GM21526 (cell line): ENCODE results near the gene PAQR9.
"Not testable (repeated sequence)": the region's sequence is repeated elsewhere in the genome, so short reads cannot be mapped to it uniquely, and the experiment has no call there.

ENCODE experiments used
- ATAC-seq: cut with Tn5 transposase; IDR thresholded peaks from one replicate; pipeline ENCODE4 v1.9.1; 2021; ENCODE audit warnings: moderate library complexity; ENCODE audit not compliant: unreplicated experiment, low FRiP score

The PAQR9 gene, protein sequence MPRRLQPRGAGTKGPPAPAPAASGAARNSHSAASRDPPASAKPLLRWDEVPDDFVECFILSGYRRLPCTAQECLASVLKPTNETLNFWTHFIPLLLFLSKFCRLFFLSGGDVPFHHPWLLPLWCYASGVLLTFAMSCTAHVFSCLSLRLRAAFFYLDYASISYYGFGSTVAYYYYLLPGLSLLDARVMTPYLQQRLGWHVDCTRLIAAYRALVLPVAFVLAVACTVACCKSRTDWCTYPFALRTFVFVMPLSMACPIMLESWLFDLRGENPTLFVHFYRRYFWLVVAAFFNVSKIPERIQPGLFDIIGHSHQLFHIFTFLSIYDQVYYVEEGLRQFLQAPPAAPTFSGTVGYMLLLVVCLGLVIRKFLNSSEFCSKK

DNA sequence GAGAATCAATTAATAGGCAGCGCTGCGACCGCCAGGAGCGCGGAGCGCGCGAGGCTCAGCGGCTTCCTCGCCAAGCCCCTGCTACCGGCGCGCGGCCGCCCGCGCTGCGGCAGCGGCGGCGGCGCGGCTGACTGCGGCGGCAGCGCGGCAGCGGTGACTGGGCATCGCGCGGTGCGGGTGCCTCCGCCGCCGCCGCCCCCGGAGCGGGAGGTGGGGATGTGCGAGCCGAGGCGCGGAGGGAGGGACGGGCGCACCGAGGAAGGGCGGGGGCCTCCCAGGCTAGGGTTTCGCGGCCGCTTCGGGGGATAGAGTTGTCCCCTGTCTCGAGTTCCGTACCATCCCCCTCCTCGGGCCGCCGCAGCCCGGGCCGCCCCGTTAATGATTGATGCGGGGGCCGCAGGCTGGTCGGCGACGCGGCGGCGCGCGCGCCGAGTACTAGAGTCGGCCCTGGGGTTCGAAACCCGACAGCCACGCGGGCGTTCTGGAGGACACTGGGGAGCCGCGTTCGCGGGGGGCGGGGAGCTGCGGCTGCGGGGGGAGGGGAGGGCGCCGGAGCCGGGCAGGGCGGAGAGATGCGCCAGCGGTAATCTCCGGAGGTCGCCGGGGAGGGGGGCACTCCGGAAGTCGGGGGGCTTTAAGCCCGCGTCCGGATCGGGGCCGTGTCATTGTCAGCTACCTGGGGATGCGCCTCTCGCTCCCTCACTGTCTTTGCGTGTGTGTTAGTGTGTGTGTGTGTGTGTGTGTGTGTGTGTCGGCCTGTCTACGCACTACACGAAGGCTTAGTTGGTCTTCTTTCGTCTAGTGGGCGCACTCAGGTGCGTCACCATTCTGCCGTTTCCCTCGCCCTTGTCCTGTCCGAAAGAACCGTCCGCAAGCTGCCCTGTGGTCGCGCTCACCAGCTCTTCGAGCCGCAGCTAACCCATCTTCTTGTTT, at the start of gene PAQR9:
Gene PAQR9, minus strand, starts transcription at position 159 of the 933 bp plus-strand sequence. CDS start 338 bp downstream, outside the sequence.
- no peak for ATAC-seq

DNA sequence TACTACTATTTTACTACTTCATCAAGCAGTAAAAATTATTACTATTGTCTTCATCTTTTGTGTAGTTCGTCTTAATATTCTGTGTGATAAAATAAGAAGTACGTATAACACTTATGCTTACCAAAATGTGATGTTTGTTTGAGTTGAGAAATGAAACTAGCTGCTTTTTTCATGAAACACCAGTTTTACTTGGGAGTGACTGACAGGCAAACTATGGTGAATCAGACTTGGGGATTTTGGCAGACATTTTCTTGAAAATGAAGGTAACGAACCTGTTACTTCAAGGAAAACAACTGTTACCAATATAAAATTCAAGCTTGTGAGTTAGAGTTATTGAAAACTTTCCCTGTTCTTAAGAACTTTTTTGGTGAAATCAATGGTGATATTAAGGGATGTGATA, 48.2 kb upstream of the PAQR9 start:
- no peak for ATAC-seq

DNA sequence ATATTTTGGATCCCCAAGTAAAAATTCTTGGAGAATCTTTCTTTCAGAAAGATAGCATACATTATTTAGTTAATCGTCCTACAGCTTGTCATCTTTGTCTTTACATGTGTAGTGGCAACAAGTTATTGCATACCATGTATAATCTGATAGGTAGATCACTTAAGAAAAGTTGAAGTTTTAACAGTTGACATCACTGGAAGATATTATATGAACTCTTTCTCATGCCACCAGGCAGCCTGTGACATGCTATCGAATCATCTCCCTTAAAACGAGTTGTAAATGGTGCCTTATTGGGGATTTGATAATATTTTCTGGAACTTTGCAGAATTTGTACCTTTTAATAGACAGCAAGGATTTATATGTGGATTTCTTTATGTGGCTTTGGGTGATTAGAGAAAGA, 46.5 kb upstream of the PAQR9 start:
- no peak for ATAC-seq

DNA sequence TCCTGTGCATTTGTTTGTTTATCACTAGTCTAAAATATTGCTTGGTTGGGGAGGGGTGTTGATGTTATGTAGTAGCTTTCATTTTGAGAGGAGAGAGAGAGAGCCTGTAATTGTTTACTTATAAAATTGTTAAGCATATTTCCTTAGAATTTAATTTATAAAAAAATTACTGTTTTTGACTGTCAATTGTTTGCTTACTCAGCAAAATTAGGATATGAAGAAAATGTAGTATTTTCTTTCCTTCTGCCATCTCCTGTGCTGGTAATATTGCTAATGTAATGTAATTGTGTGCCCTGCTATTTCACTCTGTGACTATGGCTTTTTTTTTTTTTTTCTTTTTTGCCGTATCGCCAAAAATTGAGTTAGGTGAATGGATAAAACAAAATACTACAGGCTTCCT, 41.3 kb upstream of the PAQR9 start:
- ATAC-seq, result no peak

DNA sequence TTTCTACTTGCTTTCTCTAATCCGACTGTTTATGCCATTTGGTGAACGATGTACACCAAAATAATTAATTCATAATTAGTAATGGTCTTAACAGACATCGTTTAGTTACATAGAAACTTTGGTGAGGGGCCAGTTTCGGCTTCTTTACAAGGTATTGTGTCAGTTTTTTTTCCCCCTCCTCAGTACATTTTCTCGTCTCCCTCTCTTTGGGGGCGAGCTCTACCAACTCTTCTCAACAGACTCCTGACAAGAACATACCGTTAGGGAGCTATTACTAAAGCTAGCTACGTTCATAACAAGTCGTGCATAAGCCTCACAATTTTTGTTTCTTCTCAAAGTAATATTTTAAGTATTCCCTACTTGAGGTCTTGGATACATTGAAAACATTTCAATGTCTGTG, 39.3 kb upstream of the PAQR9 start:
- ATAC-seq, result no peak

DNA sequence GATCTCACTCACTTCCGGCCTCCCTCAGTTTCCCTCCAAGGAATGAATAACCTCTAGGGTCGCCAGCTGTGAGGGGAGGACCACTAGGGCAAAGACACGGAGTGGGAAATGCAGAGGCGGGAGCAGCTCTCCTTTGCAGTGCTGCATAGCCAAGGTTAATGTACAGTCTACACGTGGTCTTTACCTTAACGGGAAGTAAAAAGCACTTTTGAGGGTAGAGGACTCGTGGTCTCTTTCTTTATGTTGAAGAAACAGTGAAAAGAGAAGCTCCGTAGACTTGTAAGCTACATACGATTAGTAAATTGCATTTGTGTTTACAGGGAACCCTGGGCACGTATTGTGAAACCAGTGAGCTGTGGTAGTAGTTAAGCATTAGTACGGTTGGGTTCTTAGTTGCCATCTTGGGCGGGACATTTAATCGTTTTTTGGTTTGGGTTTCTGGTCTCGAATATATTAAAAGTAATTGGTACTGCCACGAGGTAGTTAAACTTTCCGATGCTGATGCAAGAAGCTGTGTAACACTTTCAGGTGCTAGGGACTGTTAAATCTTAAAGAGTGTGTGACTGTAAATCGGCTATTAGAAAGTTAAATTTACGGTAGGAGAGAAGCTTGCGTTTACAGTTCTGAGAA, 38.7 kb upstream of the PAQR9 start:
- peak; percentile 34 for ATAC-seq

DNA sequence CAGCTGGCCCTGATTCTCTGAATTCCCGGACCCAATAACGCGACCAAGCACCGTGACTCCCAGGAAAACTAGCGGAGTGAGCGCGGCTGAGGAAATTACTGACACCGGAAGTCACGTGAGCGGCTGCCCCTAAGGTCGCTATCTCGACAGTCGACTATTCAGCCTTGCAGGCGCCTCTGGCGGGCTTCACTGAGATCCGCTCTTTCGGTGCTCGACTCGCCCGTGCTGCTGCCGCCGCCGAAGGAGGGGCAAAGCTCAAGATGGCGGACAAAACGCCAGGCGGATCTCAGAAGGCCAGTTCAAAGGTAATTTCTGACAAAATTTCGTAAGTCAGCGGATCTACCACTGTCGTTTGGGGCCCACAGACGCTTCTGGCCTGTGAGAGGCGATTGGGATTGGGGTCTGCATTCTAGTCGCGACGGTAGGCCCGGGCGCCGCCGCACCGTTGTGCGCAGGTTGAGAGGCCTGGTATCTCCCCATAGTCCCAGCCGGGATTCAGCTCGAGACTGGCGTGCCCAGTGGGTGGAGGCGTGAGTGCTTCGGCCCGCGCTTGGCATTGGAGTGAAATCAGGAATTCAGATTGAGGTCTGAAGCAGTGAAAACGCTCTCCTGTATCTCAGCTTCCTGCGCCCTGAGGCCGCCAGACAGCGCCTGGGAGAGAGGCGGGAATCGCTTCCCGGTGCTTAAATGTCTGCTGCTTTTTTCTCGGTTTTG, 38.1 kb upstream of the PAQR9 start, which contains the start of gene U2SURP:
Gene U2SURP, plus strand, starts transcription at position 202 of the 714 bp plus-strand sequence. Its CDS starts 59 bp downstream, at position 261.
- ATAC-seq, result peak; percentile 90

DNA sequence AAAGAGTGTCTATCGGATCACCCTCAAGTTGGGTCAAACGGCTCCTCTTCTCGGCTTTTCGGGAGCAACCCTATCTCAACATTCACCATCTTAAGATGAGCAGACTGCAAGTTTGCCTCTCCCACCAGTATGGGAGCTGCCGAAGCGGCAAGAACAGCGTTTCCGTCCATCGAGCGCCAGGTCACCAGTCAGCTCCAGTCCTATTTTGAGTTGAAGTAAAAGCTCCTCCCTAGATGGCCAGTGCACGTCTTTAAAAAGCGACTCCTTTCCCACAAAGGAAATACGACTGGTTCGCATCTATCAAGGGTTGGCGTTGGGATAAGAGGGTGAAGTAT, 37.5 kb upstream of the PAQR9 start:
- peak; percentile 64 for ATAC-seq

DNA sequence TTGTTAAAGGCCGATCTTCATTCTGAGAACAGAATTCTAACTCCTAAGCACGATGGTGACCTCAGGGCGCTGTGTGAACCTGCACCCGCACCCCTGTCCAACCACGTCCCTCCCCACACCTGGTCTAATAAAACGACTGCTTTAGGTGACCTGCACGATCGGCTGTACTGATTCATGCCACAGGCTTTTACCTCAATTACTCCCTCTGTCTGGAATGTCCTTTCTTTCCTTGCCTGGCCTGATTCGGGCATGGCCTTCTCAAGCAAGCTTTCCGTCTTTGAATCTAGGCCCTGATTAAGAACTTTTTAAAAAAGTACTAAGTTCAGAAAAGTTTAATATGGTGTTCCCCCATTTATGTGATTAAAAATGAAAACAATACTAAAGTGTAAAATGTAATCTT, 37.1 kb upstream of the PAQR9 start:
- no peak for ATAC-seq

DNA sequence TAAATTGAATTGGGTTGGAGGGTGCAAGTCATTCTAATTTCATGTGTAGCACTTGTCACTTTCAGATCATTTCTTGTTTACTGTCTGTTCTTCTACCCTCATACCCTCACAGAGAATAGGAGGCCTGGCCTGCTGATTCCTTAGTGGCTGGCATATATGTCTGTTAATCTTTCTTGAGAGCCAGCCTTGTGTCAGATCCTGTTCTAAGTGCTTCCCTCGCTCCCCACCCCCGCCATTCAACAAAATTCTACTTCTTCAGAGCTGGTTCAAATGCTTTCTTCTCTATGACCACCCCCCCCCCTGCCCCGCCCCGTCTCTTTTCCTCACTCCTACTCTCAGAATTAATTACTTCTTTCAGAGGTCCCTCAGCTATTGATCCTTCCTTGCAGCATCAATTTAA, 36.4 kb upstream of the PAQR9 start:
- no peak for ATAC-seq

DNA sequence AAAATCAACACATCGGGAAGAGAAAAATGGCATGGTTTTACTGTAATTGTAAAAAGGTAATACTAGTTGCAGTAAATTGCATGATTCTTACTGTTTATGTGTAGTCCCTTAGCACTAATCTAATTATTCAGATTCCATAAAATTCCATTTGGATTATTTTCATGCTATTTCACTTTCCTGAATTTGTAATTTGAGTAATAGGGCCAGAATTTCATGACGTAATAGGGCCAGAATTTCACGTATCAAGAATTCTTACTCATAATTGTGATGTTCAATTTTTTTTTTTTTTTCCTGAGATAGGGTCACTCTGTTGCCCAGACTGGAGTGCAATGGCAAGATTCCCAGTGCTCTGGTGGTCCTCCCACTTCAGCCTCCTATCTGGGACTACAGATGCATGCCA, 35.0 kb upstream of the PAQR9 start:
- no peak for ATAC-seq

DNA sequence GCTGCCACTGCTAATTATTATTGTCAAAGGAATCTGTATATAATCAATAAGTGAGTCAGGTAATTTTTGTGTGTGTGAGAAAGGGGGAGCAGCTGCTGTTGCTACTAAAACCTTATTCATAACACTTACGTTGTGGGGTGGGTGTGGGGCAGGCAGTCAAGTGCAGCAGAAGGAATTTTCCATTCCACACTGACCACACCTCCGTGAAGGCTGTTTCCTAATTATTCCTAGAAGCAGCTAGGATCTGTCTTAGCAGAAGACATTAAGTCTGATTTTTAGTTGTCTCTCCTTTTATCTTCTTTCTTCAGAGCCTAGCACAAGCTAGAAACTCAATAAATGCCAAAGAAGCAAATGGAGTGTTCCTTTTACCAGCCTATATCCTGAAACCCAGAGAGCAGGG, 33.9 kb upstream of the PAQR9 start:
- no peak for ATAC-seq

DNA sequence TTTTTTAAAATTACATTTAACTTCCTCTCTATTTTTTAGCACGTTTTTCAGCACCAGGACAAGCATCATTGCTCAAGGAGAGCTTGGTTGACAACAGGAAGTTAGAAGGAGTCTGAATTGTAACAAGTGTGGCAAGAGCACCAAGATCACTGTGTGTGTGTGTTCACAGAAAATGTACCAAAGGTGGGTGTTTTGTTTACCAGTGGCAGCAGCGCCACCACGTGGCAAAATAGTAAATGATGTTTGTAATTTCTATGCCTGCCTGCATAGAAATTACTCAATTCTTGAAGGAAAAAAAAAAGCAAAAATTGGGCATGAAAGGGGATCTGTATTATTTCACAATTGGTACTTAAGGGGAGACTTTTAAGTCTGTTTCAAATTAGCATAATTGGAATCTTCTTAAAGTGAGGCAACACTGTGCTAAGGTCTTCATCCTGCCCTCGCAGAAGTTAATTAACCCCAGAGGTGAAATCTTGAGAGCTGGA, 30.5 kb upstream of the PAQR9 start:
- ATAC-seq, result no peak

DNA sequence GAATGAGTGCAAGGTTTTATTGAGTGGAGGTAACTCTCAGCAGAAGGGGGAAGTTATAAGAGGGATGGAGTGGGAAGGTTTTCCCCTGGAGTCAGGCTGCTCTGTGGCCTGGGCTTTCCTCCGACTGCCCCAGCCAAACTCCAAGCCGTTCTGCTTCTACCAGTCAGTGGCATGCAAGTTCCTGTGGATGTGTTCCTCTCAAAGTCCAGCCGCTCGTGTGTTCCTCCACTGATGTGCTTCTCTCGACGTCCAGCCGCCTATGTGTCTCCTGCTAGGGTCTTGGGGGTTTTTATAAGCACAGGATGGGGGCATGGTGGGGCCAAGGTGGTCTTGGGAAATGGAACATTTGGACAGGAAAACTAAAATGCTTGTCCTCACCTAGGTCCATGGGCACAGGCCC, 28.8 kb upstream of the PAQR9 start:
- no peak for ATAC-seq

DNA sequence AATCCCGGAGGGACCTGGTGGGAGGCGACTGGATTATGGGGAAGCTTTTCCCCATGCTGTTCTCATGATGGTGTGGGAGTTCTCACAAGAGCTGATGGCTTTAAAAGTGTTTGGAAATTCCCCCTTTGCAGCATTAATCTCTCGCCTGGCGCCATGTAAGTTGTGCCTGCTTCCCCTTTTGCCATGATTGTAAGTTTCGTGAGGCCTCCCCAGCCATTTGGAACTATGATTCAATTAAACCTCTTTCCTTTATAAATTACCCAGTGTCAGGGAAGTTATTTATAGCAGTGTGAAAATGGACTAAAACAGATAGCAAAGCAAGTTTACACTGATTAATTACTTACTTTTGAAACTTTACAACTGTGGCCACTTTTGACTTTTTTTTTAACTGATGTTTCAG, 27.2 kb upstream of the PAQR9 start:
- no peak for ATAC-seq

DNA sequence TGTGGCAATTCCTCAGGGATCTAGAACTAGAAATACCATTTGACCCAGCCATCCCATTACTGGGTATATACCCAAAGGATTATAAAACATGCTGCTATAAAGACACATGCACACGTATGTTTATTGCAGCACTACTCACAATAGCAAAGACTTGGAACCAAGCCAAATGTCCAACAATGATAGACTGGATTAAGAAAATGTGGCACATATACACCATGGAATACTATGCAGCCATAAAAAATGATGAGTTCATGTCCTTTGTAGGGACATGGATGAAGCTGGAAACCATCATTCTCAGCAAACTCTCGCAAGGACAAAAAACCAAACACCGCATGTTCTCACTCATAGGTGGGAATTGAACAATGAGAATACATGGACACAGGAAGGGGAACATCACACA, 25.4 kb upstream of the PAQR9 start:
- not testable (repeated sequence) for ATAC-seq

DNA sequence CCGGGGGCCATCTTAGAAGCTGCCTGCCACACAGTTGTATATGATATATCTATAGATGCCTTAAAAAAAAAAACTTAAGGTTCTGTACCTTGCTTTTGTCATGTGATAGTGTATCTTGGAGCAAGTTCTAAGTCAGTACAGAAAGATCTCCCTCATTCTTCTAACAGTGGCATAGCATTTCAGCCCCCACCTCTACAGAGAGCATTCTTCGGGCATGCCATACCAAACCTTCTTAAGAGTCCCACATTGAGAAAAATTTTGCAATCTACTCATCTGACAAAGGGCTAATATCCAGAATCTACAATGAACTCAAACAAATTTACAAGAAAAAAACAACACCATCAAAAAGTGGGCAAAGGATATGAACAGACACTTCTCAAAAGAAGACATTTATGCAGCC, 24.7 kb upstream of the PAQR9 start:
- ATAC-seq, result not testable (repeated sequence)

DNA sequence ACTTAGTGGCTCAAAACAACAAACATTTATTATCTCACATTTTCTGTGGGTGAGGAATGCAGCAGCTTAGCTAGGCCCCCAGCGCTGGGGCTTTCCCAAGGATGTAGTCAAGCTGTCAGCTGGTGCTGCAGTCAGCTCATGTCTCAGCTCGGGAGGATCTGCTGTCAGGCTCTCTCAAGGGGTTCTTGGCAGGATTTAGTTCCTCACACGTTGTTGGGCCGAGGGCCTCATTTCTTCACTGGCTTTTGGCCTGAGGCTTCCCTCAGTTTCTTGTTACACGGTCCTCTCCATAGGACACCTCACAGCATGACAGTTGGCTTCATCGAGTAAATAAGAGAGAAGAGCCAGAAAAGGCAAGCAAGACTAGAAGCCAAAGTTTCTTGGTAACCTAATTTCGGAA, 24.2 kb upstream of the PAQR9 start:
- ATAC-seq, result no peak

DNA sequence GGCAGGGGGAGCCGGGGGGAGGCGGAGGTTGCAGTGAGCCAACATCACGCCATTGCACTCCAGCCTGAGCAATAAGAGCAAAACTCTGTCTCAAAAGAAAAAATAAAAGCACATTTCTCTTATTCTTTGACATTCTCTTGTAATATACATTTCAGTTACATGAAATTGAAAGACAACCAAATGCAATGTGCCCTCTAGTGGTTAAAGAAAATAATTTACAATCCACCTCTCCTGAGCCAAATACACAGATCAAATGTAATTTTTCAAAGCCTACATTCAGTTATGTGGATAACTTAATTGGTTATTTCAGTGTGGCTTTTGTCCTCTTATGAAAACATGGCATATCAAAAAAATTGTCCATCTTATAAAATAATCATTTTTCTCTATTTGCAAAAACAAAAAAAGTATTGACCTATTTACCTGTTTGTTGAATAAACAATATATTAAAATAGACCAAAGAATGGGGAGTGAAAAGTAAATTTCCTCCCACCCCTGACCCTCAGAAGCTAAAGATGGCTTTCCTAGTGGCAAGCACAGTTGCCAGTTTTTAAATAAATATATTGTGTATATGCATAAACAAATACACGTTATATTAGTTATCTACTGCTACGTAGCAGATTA, 23.7 kb upstream of the PAQR9 start:
- ATAC-seq, result no peak

DNA sequence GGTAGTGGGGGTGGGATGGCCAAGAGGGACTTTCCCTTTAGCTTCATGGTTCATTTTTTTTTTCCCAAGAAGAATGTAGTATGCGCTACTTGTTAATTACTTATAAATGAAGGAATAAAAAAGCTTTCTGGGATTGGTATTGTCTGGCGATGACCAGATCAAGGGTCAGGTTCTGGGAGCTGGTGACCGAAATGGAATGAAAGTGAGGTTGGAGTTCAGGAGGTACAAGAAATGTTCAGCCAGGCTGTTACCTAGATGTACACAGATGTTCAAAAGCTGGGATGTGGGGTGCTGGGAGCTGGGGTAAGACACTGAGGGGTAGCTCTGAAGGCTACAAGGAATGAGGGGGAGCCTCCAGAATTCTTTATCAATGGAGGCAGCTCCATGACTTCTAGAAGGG, 20.8 kb upstream of the PAQR9 start:
- no peak for ATAC-seq
